GM18867 (cell line): ENCODE measurements around the gene OSBPL10.

Experiments
- ATAC-seq: cut with Tn5 transposase; IDR thresholded peaks from one replicate; pipeline ENCODE4 v1.9.1; 2021; ENCODE audit warnings: mild to moderate bottlenecking, moderate library complexity; ENCODE audit not compliant: unreplicated experiment

Gene OSBPL10

DNA sequence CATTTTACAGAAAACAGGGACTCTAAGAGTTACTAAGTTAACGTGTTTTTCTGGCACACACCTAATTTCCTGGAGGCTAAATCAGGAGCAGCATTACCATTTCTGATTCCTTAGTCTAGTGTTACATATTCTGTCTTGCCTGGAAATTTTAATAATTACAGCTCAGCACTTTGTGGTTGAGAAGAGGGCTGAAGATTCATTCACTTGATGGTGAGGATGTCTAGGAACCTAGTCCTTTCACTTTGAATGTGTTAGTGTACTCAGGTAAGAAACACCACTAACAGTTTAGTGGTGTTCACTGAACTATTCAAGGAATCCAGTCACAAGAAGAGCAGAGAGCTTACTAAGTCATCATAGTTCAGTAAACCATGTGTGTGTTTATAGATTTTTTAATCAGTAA, 345.5 kb downstream of the OSBPL10 start:
- no peak for ATAC-seq

DNA sequence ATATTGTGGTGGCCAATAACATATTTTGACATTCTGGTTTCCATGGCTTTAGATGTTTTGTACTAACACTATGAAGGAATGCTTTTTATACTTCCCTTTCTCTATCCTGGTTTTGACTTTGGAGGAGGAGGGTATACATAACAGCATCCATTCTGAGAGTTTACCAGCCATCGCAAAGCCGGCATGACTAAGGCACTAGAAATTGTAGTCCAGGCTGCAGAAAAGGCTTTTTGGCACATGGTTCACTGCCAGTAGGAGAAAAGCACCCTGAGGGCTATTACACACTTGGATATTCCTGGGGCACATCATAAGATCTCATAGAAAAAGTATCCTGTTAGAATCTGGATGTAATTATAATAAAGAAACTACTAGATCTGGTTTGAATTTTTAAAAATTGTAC, 346.6 kb downstream of the OSBPL10 start:
- ATAC-seq, result no peak

GRCh38 chr3:31629054-31629453, 352.0 kb downstream of the OSBPL10 start:
- no peak for ATAC-seq

DNA sequence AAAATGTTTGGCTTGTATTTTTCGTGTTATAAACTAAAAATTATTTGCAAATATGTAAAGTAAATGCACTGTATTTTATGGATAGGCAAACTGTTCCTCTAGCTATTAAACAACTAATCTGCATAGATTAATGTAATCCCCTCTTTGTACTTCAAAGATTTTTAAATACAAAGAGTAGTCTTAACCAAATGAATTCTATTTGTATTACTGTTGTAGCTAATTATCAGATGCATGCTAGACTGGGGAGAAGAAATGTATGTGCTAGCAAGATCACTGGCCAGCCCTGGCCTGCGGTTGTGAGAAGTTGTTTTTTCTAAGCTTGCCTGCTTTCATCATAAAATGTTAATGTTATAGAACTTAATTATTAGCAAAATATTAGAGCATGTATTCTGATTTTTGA, 355.7 kb downstream of the OSBPL10 start:
- no peak for ATAC-seq

DNA sequence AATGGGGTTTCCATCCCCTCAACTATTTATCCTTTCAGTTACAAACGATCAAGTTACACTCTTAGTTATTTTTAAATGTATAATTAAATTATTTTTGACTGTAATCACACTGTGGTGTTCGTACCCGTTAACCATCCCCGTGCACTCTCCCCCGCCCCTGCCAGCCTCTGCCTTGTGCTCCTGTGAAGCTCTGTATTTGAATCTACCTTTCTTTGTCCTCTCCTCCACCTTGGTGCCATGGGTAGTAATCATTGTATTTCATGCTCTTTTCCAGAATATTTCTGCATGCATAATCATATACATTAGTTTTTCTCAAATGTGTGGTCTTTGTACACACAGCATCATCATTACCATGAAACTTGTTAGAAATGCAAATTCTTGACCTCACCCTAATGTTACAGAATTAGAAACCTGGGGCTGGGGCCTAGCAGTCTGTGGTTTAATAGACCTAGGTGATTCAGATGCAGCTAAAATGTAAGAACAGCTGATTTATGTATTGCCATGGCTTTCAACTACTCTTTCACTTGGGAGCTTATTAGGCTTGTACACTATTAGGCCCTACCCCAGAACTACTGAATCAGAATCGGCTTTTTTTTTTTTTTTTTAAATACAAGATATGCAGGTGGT, 356.9 kb downstream of the OSBPL10 start:
- peak; percentile 47 for ATAC-seq

DNA sequence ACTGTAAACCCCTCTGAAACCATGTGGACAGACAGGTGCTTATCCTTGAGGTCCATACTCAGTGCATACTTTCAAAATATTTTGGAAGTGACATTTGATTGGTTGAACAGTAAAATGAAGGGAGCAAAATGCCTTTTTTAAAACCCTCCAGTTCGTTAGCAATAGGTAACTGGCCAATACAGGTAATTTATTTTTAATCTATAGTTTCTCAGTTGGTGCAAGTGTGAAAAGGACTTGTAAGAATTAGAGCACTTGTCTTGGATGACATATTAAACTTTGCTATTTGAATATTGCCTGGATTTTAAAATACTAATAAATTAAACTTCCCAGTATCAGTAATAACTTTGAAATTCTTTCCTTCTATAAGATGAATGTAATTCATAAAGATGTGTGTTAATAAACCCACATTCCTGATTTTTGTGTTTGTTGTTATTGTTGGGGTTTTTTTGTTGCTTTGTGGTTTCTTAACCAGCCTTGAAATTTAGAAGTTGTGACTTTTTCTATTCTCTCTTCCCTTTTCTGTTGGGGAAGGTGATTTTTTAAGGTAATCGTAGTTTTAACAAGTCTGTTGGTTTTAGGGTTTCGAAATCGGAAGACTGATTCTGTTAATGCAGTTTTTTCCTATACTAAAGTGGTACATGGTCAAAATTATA, 358.3 kb downstream of the OSBPL10 start:
- peak; percentile 71 for ATAC-seq

DNA sequence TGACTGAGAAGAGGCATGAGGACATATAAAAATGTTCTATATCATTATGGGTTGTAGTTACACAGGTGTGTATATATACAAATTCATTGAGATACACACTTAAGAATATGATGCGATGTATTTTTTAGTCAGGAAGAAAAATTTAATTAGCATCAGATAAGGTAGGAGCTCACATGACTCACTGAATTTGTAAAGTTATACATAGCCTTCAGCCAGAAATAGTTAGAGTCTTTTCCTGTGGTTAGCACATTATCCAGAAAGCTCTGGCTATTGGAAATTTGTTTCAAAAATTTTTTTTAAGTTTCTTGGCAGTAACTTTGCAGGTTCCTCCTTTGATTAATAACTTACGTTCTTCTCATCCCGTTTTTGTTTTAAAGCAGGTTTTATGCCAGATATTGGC, 359.7 kb downstream of the OSBPL10 start:
- ATAC-seq, result no peak

GRCh38 chr3:31620656-31621055, 360.4 kb downstream of the OSBPL10 start:
- no peak for ATAC-seq

DNA sequence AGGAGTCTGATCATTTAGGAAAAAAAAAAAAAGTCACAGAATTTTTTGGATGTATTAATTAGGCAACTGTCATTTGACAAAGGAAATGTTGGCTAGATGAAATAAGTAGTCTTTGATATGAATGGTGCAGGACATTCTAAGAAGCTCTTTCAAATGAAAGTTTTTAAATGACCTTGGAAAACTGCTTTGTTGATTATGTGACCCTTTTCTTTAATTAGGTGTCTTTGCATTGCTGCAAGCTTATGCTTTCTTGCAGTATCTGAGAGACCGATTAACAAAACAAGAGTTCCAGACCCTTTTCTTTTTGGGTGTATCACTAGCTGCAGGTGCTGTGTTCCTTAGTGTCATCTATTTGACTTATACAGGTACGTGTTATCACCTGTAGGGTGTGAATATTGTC, 364.4 kb downstream of the OSBPL10 start:
- no peak for ATAC-seq

GRCh38 chr3:31615071-31615875, 365.8 kb downstream of the OSBPL10 start:
- no peak for ATAC-seq

DNA sequence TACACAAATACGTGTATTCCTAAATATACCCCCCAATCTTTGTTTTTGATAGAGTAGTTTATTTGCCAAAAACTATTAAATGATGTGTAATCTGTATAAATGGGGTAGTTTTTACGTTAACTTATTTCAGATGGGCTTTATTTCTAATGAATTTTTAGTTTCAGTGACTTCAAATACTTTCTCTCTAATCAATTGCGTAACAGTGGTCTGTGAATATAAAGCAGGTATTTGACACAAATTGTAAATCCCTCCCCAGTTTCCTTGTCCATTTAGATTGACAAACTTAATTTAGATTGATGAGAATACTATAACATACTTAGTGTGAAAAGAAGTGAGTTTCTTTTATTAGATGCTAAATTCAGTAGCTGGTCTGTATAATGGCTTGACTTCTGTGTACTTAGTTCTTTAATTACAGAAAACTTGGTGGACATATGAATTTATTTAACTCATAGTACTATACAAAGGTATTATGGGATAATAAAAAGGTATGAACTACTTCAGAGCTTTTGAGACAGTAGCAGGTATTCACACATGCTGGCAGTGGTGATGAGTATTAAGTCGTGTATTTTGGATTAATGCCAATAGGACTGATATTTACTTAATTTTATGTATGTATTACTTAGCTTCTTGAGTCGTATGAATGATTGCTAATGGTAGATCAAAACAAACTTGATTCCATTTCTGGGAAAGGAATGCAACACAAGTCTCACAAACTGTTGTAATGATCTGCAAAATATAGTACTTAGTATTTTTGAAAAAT, 366.7 kb downstream of the OSBPL10 start:
- no peak for ATAC-seq

- no peak for ATAC-seq
Observed at GRCh38 chr3:31613654-31614053, 367.4 kb downstream of the OSBPL10 start.

GRCh38 chr3:31613177-31613576, 367.9 kb downstream of the OSBPL10 start:
- ATAC-seq, result no peak
